ENCODE measurements around the gene NGF.

DNA sequence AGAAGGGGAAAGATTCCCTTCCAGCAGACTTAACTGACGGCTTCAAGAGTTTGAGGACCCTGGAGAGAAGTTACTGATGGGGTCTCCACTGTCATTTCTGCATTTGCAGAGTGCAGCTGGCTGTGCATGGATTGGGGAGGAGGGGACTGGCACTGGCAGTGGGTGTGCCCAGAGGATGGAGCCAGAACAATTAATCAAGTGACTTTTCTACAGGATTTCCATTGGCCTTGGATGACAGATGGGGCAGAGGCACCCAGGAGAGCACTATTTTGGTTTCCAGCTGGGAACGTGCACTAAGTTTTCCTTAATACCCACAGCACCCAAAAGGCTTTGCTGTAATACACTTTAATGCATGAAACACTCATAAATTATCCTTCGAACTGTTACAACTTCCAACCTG is 1.3 kb downstream of the NGF start:
- TF ChIP-seq, protein P1, sequence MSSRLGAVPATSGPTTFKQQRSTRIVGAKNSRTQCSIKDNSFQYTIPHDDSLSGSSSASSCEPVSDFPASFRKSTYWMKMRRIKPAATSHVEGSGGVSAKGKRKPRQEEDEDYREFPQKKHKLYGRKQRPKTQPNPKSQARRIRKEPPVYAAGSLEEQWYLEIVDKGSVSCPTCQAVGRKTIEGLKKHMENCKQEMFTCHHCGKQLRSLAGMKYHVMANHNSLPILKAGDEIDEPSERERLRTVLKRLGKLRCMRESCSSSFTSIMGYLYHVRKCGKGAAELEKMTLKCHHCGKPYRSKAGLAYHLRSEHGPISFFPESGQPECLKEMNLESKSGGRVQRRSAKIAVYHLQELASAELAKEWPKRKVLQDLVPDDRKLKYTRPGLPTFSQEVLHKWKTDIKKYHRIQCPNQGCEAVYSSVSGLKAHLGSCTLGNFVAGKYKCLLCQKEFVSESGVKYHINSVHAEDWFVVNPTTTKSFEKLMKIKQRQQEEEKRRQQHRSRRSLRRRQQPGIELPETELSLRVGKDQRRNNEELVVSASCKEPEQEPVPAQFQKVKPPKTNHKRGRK (tag; IDR thresholded peaks at IDR 0.05), result no peak
- TF ChIP-seq U2AF1 (optimal IDR thresholded peaks at IDR 0.05; ENCODE audit: low read depth, low read length), result no peak
- no peak for TF ChIP-seq ZNF274 (IDR thresholded peaks at IDR 0.05; ENCODE audit: borderline replicate concordance, low read depth, low read length)
- TF ChIP-seq MAZ (CRISPR knock-in tag; conservative IDR thresholded peaks at IDR 0.05 in 1 of 2, IDR thresholded peaks at IDR 0.05 in 1 of 2), result no peak
- no peak for TF ChIP-seq EP300 (IDR thresholded peaks at IDR 0.05; ENCODE audit: low read length)
- no peak for TF ChIP-seq CCNT2 (IDR thresholded peaks at IDR 0.05; ENCODE audit: borderline replicate concordance, extremely low read depth, insufficient read length, low read depth, low read length)
- TF ChIP-seq GATAD2A (IDR thresholded peaks at IDR 0.05), result no peak
